Measurements from ENCODE around the gene SEMA5A.

Gene SEMA5A

DNA sequence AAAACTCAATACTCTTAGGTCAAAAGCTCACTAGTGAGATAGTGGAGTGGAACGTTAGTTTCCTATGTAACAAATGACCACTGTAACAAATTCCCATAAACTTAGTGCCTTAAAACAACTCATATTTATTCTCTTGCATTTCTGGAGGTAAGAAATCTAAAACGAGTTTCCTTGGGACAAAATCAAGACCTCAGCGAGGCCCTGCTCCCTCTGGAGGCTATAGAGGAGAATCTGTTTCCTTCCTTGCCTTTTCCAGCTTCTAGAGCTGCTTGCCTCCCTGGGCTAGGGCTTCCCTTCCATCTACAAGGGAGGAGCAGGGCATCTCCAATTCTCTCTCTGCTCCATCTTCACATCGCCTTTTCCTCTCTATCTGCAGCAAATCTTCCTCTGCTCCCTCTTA is 32.0 kb downstream of the SEMA5A start:
- no peak for DNase-seq

DNA sequence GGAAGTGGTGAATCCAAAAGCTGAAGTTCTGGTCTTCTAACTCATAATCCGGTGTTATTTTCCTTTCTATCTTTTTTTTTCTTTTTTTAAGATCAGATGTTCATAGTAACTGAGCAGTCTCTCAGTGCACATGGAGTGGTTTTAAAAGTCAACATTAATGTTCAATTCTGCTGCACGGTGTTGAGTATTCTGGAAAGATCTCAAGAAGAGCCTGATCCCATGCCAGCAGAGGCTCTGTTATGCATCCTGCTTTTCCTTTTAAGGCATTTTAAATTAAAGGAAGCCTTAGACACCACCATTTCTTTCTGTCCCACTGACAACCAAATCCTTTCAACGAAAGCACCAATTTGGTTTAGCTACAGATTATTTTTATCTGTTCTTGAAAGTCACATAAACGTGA is 33.4 kb downstream of the SEMA5A start:
- peak; percentile 61 for DNase-seq

DNA sequence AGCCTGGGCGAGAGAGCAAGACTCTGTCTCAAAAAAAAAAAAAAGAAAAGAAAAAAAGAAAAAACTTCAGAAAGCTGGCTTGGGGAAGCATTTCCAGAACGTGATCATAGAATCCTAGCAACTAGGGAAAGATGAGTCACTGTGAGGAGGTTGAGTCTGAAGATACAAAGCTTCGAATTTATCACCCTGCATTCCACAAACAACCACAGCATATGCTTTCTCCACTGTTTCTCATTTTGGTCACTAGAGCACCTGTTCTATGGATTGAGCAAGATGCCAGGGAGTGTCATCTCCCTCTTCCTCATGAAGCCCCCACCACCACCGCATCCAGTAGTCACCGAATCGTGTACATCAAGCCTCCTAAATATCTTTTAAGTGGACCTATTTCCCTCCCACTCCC is 37.9 kb downstream of the SEMA5A start:
- no peak for DNase-seq

DNA sequence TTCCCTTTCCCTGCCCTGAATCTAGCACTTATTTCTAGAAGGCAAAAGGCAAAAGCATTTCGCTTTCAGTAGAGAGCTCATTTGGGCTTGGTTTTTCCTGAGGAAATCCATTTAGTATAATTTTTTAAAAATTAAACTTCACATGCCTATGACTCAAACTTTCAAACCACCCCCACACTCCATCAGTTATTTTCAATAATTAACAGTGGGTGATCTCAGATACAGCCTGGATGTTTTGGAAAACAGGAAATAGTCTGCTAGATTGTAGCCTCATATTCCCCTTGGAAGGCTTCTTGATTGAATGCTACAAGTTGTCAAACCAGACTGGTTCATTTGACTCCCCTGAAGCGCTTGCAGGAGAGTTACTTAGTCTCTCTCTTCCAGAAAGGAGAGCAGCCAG is 40.6 kb downstream of the SEMA5A start:
- no peak for DNase-seq

- DNase-seq = no peak
Measured at GRCh38 chr5:9502864-9503263, 43.0 kb downstream of the SEMA5A start.

DNA sequence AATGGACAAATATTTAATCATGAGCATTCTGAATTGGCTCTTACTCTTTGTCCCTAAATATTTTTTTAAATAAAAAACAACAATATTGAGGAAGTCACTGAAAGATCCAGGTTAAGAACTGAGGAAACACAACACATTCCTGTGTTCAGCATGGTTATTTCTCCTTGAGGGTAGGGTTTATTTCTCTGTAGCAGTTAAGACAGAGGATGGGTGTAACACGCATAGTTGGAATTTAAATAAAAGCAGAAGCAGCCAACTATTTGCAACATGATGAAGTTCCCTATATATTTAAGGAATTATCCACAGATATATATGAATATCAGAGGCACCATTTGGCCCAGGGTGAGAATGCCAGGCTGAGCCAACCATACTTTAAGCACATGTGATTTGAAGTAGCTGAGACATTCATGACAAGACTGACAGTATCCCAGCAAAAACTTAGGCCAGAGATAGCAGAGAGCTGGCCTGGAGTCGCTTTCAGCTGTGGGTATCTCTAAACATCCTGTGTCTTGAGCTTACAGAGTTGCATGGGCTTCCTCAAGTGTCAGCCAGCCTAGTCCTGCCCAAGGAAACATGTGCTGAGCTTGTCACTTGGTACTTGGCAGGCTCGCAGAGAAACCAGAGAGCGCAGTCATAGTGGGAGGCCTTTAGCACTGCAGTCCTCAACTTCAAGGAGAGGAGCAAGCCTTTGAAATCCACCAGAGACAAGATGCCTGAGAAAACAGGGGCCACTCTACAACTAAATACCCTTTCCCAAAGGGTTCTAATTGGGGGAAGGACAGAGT is 43.6 kb downstream of the SEMA5A start:
- no peak for DNase-seq

DNA sequence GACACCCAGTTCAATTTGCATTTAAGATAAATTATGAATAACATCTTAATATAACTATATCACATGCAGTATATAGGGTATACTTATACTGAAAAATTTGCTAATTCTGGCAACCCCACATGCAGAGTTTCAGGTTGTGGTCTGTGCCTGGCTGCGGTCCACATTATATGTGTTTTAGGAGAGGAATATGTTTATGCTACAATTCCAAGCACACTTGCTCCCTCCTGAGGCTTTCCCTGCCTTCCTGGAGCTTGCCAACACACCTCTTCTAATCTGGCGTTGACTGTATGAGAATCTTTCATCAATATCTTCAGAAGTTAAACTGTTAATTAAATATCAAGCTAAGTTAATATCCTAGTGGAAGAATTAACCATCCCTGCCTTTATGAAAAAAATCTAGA is 45.2 kb downstream of the SEMA5A start:
- no peak for DNase-seq

GRCh38 chr5:9500193-9500592 is 45.7 kb downstream of the SEMA5A start:
- DNase-seq = no peak

GRCh38 chr5:9499498-9499876 is 46.4 kb downstream of the SEMA5A start:
- DNase-seq = no peak

DNA sequence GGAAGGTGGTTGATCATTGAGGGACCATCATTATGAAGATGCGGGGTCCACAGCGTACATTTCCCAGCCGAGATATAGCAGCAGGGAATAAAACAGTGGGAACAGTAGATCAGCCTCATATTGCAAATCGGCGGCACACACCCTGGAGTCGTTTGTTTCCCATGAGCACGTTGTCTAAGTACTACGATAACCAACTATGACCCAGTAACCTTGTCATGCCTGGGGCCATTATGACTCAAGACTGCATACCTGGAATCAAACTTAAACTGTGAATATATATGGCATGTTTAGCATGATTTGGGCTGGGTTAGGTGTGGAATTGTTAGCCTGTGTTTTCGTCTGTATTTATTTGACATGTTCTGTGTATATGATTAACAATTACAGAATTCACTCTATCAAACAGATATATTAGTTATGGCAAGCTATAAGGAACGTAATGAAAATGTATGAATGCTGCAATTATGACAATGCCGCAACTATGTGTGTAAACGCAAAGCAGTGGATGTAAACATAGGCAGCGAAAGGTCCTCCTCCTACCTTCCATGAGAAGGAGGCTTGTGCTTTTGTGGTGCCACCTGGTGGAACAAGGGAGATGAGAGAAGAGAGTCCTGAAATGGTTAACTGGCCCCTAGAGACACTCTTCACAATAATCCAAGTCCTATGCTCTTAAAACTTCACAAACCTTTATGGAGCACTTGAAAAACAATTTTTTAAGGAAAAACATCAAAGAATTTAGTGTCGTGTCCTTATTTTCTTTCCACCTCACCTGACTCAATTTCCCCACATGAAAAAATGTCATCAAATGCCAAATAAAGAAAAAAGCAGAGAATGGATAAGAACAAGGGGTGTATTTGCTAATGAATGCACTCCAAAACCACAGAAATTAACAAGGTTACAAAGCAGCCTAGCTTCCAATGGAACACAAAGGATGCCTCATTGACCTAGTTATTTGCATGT is 47.1 kb downstream of the SEMA5A start:
- DNase-seq = peak; percentile 55

DNA sequence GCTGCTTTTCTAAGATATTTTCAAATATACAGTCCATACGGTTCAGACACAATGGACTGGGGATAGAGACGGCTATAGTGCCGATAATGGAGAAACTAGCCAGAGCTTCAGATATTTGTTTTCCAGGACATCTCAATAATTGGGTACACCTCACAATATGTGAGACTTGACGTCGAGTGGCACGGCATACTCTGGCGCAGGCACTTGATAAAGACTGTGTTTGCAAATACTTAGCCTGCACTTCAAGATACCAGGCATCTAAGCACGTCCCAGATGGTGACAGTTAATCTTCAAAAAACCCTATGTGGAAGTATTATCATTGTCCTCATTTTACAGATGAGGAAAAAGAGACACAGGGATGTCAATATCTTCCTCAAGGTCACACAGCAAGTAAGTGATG is 48.5 kb downstream of the SEMA5A start:
- DNase-seq = peak; percentile 63

DNA sequence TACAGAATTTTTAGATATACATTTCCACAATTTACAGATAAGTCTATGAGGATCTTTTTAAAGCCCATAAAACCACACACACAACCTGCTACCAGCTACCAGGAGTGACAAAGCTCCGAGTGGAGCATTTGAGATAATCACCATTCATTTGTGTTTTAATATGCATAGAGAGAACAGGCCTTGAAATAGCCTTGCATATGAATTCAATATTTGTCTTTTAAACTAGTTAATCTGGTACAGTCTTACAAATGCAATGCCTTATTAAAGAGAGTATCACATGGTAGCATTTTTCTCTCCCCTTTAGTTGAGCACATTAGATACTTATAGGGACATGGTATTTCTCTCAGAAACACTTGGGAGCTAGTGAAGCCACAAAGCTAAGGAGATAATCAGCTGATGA is 49.1 kb downstream of the SEMA5A start:
- no peak for DNase-seq

GRCh38 chr5:9495121-9495520 is 50.8 kb downstream of the SEMA5A start:
- DNase-seq = peak; percentile 88

DNA sequence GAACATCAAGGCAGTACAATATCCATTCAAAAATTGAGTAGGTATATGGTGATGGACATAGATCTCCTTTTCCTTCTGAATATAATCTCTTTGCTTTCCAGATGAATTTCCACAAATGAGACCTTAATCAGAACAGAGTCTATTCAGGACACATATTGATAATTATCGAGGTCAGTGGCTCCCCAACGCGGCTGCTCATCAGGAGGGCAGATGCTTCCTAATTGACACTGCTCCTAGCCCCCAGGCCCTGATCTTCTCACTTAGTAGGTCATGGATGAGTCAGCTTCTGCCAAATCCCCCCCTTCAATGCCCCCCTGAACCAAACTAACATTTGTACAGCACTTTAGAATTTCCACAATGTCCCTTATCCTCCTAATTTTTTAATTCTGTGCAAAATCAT is 51.6 kb downstream of the SEMA5A start:
- no peak for DNase-seq

GRCh38 chr5:9490494-9491097 is 55.3 kb downstream of the SEMA5A start:
- DNase-seq = no peak

GRCh38 chr5:9483779-9484178 is 62.1 kb downstream of the SEMA5A start:
- no peak for DNase-seq

DNA sequence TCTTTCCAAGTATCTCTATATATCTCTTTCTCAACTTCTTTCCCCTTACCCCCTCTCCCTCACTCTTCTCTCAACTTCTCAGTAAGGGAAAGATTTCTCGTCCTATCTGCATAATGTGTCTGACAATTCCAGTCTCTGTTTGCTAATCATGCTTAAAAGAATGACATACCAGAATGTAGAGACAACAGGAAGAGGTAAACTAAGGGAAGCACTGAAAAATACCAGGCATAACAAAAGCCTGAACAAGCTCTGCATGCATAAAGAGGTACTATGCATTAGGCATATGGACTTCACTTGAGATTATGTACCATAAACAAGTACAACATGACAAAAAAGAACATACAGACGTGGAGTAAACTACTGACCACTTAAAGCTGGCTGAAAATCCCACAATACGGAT is 62.6 kb downstream of the SEMA5A start:
- no peak for DNase-seq

GRCh38 chr5:9482381-9482780 is 63.5 kb downstream of the SEMA5A start:
- no peak for DNase-seq

- DNase-seq = no peak
Measured at GRCh38 chr5:9480499-9480898, 65.4 kb downstream of the SEMA5A start.

- no peak for DNase-seq
Measured at GRCh38 chr5:9479990-9480389, 65.9 kb downstream of the SEMA5A start.

- no peak for DNase-seq
Measured at GRCh38 chr5:9479361-9479760, 66.5 kb downstream of the SEMA5A start.

DNA sequence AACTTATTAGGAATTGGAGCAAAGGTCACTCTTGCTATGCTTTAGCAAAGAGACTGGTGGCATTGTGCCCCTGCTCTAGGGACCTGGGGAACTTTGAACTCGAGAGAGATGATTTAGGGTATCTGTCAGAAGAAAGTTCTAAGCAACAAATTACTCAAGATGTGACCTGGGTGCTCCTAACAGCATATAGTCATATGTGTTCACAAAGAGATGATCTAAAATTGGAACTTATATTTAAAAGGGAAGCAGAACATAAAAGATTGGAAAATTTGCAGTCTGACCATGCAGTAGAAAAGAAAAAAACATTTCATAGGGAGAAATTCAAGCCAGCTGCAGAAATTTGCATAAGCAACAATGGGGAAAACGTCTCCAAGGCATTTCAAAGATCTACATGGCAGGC is 68.3 kb downstream of the SEMA5A start:
- no peak for DNase-seq

GRCh38 chr5:9474219-9475002 is 71.5 kb downstream of the SEMA5A start:
- no peak for DNase-seq

All from DMS79 treated with DMSO at 0.1 percent for 48 hours (cell line).